ENCODE data around the gene GSAP. TPM values are rescaled to one million over a fixed set of nuclear protein-coding genes. Genes with fewer than 3 reads are reported as not detected.

GSAP gene
- total RNA-seq, 1 donor from 2014 or later: 19.6 TPM

GRCh38 chr7:77293046-77293445 is 123.1 kb downstream of the GSAP start:
- Mint-ChIP-seq H3K27me3 (ENCODE audit: low read depth) (no peaks in the 10 kb centered on the region), H3K36me3 (peaks cover 35% of the 10 kb centered on the region), H3K4me1 (no peaks in the 10 kb centered on the region), H3K4me3 (no peak overlapping the region), H3K27ac (no peak overlapping the region), H3K9me3 (peaks cover 18% of the 10 kb centered on the region)
- no peak for DNase-seq (ENCODE audit: low spot score in 2 of 2, unreplicated experiment in 2 of 2)
- no peak for TF ChIP-seq CTCF (IDR thresholded peaks at IDR 0.05; ENCODE audit: unreplicated experiment)

- H3K4me1 Mint-ChIP-seq: no peaks in the 10 kb centered on the region
- DNase-seq (ENCODE audit: low spot score in 2 of 2, unreplicated experiment in 2 of 2): no peak
- no peaks in the 10 kb centered on the region for H3K27me3 Mint-ChIP-seq (ENCODE audit: low read depth)
- H3K9me3 Mint-ChIP-seq: peaks cover 8% of the 10 kb centered on the region
- H3K4me3 Mint-ChIP-seq: no peak overlapping the region
- no peak for TF ChIP-seq CTCF (IDR thresholded peaks at IDR 0.05; ENCODE audit: unreplicated experiment)
- H3K36me3 Mint-ChIP-seq: peaks cover 36% of the 10 kb centered on the region
- no peak overlapping the region for H3K27ac Mint-ChIP-seq
Observed at GRCh38 chr7:77290425-77290824, 125.7 kb downstream of the GSAP start.

- no peak overlapping the region for H3K4me3 Mint-ChIP-seq
- peaks cover 8% of the 10 kb centered on the region for H3K9me3 Mint-ChIP-seq
- peaks cover 4% of the 10 kb centered on the region for H3K4me1 Mint-ChIP-seq
- no peaks in the 10 kb centered on the region for H3K27me3 Mint-ChIP-seq (ENCODE audit: low read depth)
- no peak overlapping the region for H3K27ac Mint-ChIP-seq
- H3K36me3 Mint-ChIP-seq: peaks cover 36% of the 10 kb centered on the region
- TF ChIP-seq CTCF (IDR thresholded peaks at IDR 0.05; ENCODE audit: unreplicated experiment): no peak
- no peak for DNase-seq (ENCODE audit: low spot score in 2 of 2, unreplicated experiment in 2 of 2)
Observed at GRCh38 chr7:77289387-77289786, 126.8 kb downstream of the GSAP start.

- peaks cover 9% of the 10 kb centered on the region for H3K4me1 Mint-ChIP-seq
- TF ChIP-seq CTCF (IDR thresholded peaks at IDR 0.05; ENCODE audit: unreplicated experiment): no peak
- H3K9me3 Mint-ChIP-seq: peaks cover 8% of the 10 kb centered on the region
- DNase-seq (ENCODE audit: low spot score in 2 of 2, unreplicated experiment in 2 of 2): no peak
- H3K4me3 Mint-ChIP-seq: no peak overlapping the region
- H3K27me3 Mint-ChIP-seq (ENCODE audit: low read depth): no peaks in the 10 kb centered on the region
- H3K36me3 Mint-ChIP-seq: peaks cover 36% of the 10 kb centered on the region
- no peak overlapping the region for H3K27ac Mint-ChIP-seq
Observed at GRCh38 chr7:77288676-77289320, 127.4 kb downstream of the GSAP start.

- Mint-ChIP-seq H3K9me3 (peaks cover 8% of the 10 kb centered on the region), H3K27ac (no peak overlapping the region), H3K36me3 (peaks cover 27% of the 10 kb centered on the region), H3K27me3 (ENCODE audit: low read depth) (no peaks in the 10 kb centered on the region), H3K4me1 (peaks cover 20% of the 10 kb centered on the region), H3K4me3 (no peak overlapping the region)
- no peak for DNase-seq (ENCODE audit: low spot score in 2 of 2, unreplicated experiment in 2 of 2)
- no peak for TF ChIP-seq CTCF (IDR thresholded peaks at IDR 0.05; ENCODE audit: unreplicated experiment)
Observed at GRCh38 chr7:77284616-77285015, 131.5 kb downstream of the GSAP start.

- H3K27ac Mint-ChIP-seq: no peak overlapping the region
- no peaks in the 10 kb centered on the region for H3K27me3 Mint-ChIP-seq (ENCODE audit: low read depth)
- DNase-seq (ENCODE audit: low spot score in 2 of 2, unreplicated experiment in 2 of 2): no peak
- H3K36me3 Mint-ChIP-seq: peaks cover 23% of the 10 kb centered on the region
- TF ChIP-seq CTCF (IDR thresholded peaks at IDR 0.05; ENCODE audit: unreplicated experiment): no peak
- H3K4me3 Mint-ChIP-seq: no peak overlapping the region
- peaks cover 7% of the 10 kb centered on the region for H3K9me3 Mint-ChIP-seq
- H3K4me1 Mint-ChIP-seq: peaks cover 20% of the 10 kb centered on the region
Observed at GRCh38 chr7:77284005-77284404, 132.1 kb downstream of the GSAP start.

Measured in mesothelial cell of epicardium (in vitro differentiated cells).